H9 (cell line): ENCODE measurements around the gene TMC1. TPM values are rescaled to one million over a fixed set of nuclear protein-coding genes. Genes with fewer than 3 reads are reported as not detected.

Source experiments
- DNase-seq: peaks from one replicate; pipeline ENCODE4 v3.0.0-alpha.2; 2017
- H2AFZ ChIP-seq: one replicate; pipeline ENCODE4 v1.6.1; 2013; ENCODE audit warnings: mild to moderate bottlenecking, low read length, control low read depth, moderate library complexity
- H2AK5ac ChIP-seq: 2 replicates; pipeline ENCODE4 v1.6.1; 2013; ENCODE audit warnings: low read length, control low read depth, mixed read lengths; ENCODE audit not compliant: insufficient read length
- H2BK120ac ChIP-seq: one replicate; pipeline ENCODE4 v1.6.1; 2013; ENCODE audit warnings: low read depth, mild to moderate bottlenecking, low read length, control low read depth, inconsistent platforms; ENCODE audit not compliant: poor library complexity, severe bottlenecking
- H2BK12ac ChIP-seq: 2 replicates; pipeline ENCODE4 v1.6.1; 2013; ENCODE audit warnings: low read length, control low read depth, mixed read lengths, low read depth; ENCODE audit not compliant: insufficient read length
- H2BK15ac ChIP-seq: 2 replicates; pipeline ENCODE4 v1.6.1; 2013; ENCODE audit warnings: low read depth, low read length, control low read depth
- H2BK20ac ChIP-seq: one replicate; pipeline ENCODE4 v1.6.1; 2013; ENCODE audit warnings: low read depth, mild to moderate bottlenecking, low read length, control low read depth, inconsistent platforms; ENCODE audit not compliant: poor library complexity, severe bottlenecking
- H2BK5ac ChIP-seq: 2 replicates; pipeline ENCODE4 v1.6.1; 2013; ENCODE audit warnings: low read length, control low read depth, mixed read lengths; ENCODE audit not compliant: insufficient read length
- H3K14ac ChIP-seq: 2 replicates; pipeline ENCODE4 v1.6.1; 2013; ENCODE audit warnings: low read length, control low read depth; ENCODE audit not compliant: insufficient read depth
- H3K18ac ChIP-seq: 2 replicates; pipeline ENCODE4 v1.6.1; 2013; ENCODE audit warnings: low read depth, mild to moderate bottlenecking, mixed read lengths, low read length, control low read depth; ENCODE audit not compliant: insufficient read length
- H3K23ac ChIP-seq: 2 replicates; pipeline ENCODE4 v1.6.1; 2013; ENCODE audit warnings: low read length, control low read depth, mixed read lengths, low read depth; ENCODE audit not compliant: insufficient read length
- H3K23me2 ChIP-seq: 2 replicates; pipeline ENCODE4 v1.6.1; 2013; ENCODE audit warnings: low read depth, mild to moderate bottlenecking, mixed read lengths, low read length, control low read depth; ENCODE audit not compliant: insufficient read length, poor library complexity, severe bottlenecking
- H3K27ac ChIP-seq: 2 replicates; pipeline ENCODE4 v1.5.1; 2013; ENCODE audit warnings: low read length, control low read depth, mixed read lengths, low read depth; ENCODE audit not compliant: insufficient read length
- H3K27me3 ChIP-seq: 2 replicates; pipeline ENCODE4 v1.6.1; 2013; ENCODE audit warnings: low read length, control low read depth, inconsistent platforms; ENCODE audit not compliant: insufficient read depth
- H3K4ac ChIP-seq: 2 replicates; pipeline ENCODE4 v1.6.1; 2013; ENCODE audit warnings: low read depth, mild to moderate bottlenecking, control low read depth, inconsistent platforms, low read length, moderate library complexity
- H3K4me1 ChIP-seq: 2 replicates; pipeline ENCODE4 v1.6.1; 2013; ENCODE audit warnings: low read length, control low read depth, inconsistent platforms; ENCODE audit not compliant: insufficient read depth
- H3K4me2 ChIP-seq: 2 replicates; pipeline ENCODE4 v1.6.1; 2013; ENCODE audit warnings: low read length, control low read depth, mixed read lengths; ENCODE audit not compliant: insufficient read length, insufficient read depth
- H3K56ac ChIP-seq: 2 replicates; pipeline ENCODE4 v1.6.1; 2013; ENCODE audit warnings: low read depth, mild to moderate bottlenecking, mixed read lengths, low read length, control low read depth; ENCODE audit not compliant: insufficient read length
- H3K79me1 ChIP-seq: 2 replicates; pipeline ENCODE4 v1.6.1; 2013; ENCODE audit warnings: low read depth, mild to moderate bottlenecking, moderate library complexity, low read length, control low read depth, inconsistent platforms; ENCODE audit not compliant: insufficient read depth, poor library complexity, severe bottlenecking
- H3K79me2 ChIP-seq: 2 replicates; pipeline ENCODE4 v1.6.1; 2013; ENCODE audit warnings: low read length, control low read depth, inconsistent platforms; ENCODE audit not compliant: insufficient read depth
- H3K9ac ChIP-seq: 2 replicates; pipeline ENCODE4 v1.6.1; 2013; ENCODE audit warnings: low read length, control low read depth, mixed read lengths; ENCODE audit not compliant: insufficient read length; ENCODE audit errors: extremely low read depth
- H3K9me3 ChIP-seq: one replicate; pipeline ENCODE4 v1.6.1; 2013; ENCODE audit warnings: low read depth, low read length, inconsistent platforms; ENCODE audit not compliant: control insufficient read depth
- H3T11ph ChIP-seq: one replicate; pipeline ENCODE4 v1.6.1; 2013; ENCODE audit warnings: mild to moderate bottlenecking, low read length, control low read depth, inconsistent platforms
- H4K20me1 ChIP-seq: one replicate; pipeline ENCODE4 v1.6.1; 2013; ENCODE audit not compliant: control insufficient read depth, insufficient read length, insufficient read depth
- H4K5ac ChIP-seq: 2 replicates; pipeline ENCODE4 v1.6.1; 2013; ENCODE audit warnings: low read depth, mild to moderate bottlenecking, mixed read lengths, low read length, control low read depth; ENCODE audit not compliant: insufficient read length
- H4K8ac ChIP-seq: replicated peaks from 2 replicates; pipeline ENCODE4 v1.6.1; 2013; ENCODE audit warnings: low read length, control low read depth, mixed read lengths, low read depth; ENCODE audit not compliant: insufficient read length
- H4K91ac ChIP-seq: 2 replicates; pipeline ENCODE4 v1.6.1; 2013; ENCODE audit warnings: low read depth, mild to moderate bottlenecking, moderate library complexity, mixed read lengths, low read length, control low read depth; ENCODE audit not compliant: insufficient read length
- H3K27ac Mint-ChIP-seq, 3 experiments: 2 replicates in 2 of 3; 3 replicates in 1 of 3; pipeline ENCODE4 v1.8.0; 2020 to 2021; ENCODE audit warnings: mixed read lengths in 3 of 3, mild to moderate bottlenecking in 1 of 3, moderate library complexity in 1 of 3
- H3K27me3 Mint-ChIP-seq: 2 replicates; pipeline ENCODE4 v1.8.0; 2021; ENCODE audit warnings: low read depth, mild to moderate bottlenecking, moderate library complexity, mixed read lengths
- H3K36me3 Mint-ChIP-seq, 3 experiments: 2 replicates in 2 of 3; 3 replicates in 1 of 3; pipeline ENCODE4 v1.8.0; 2020 to 2021; ENCODE audit warnings: low read depth in 3 of 3, mixed read lengths in 3 of 3; ENCODE audit not compliant: insufficient read depth in 1 of 3
- H3K4me1 Mint-ChIP-seq, 2 experiments: 2 replicates each; pipeline ENCODE4 v1.8.0; 2020; ENCODE audit warnings: mixed read lengths in 2 of 2
- H3K4me3 Mint-ChIP-seq, 2 experiments: 2 replicates in 1 of 2; 3 replicates in 1 of 2; pipeline ENCODE4 v1.8.0; 2020 to 2021; ENCODE audit warnings: mild to moderate bottlenecking in 2 of 2, mixed read lengths in 2 of 2, moderate library complexity in 1 of 2
- H3K9me3 Mint-ChIP-seq, 2 experiments: 2 replicates in 1 of 2; 3 replicates in 1 of 2; pipeline ENCODE4 v1.8.0; 2020; ENCODE audit warnings: mild to moderate bottlenecking in 2 of 2, mixed read lengths in 2 of 2, moderate library complexity in 1 of 2
- WGBS: extraction: QIAGEN DNeasy Blood & Tissue Kit; methylation state at CpG from one replicate; pipeline ENCODE4 v1.1.7; 2013; ENCODE audit warnings: missing lambda C conversion rate, low lambda C conversion rate, mixed read lengths; ENCODE audit not compliant: insufficient read length; ENCODE audit errors: extremely low coverage; 5-methylcytosine and 5-hydroxymethylcytosine counted together
- total RNA-seq: library from RNA; stranded (reverse); gene quantifications from 2 replicates; pipeline ENCODE4 v1.2.1, GENCODE V29; 2021
- TF ChIP-seq, protein P1 (sequence below): fragments of 200-600 bp; sonication (generic); conservative IDR thresholded peaks from 3 replicates; pipeline ENCODE4 v1.8.0; 2021; ENCODE audit warnings: antibody characterized with exemption, mild to moderate bottlenecking

Gene TMC1
- total RNA-seq, 1 experiment from 2014 or later = 2.4 TPM

DNA sequence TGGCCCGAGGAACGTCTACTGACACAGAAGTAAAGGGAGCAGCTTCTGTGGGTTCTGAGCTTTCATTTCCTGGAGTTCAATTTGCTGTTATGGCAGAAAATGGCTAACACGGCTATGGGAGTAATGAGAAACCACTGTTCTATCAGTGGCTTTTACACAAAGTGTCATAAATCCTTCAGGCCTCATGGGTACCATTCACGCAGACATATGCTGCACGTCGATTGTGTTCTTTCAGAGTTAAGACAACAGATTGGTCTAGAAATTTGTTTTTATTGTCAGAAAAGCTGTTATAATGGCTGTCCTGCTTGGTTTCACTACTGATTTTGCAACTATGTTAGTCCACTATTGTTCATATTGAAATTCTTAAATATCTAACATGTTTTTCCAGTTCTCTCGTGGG lies 296.0 kb downstream of the TMC1 start:
- Histone ChIP-seq H4K91ac (no peak overlapping the region), H3K9ac (no peak overlapping the region), H3K14ac (no peak overlapping the region), H4K5ac (no peak overlapping the region), H2BK15ac (no peak overlapping the region), H3K18ac (no peak overlapping the region), H2BK20ac (no peak overlapping the region), H3K23me2 (no peaks in the 10 kb centered on the region), H4K8ac (no peak overlapping the region), H3K4me1 (no peaks in the 10 kb centered on the region), H3K4ac (no peak overlapping the region), H2AFZ (no peak overlapping the region), H3K9me3 (no peaks in the 10 kb centered on the region), H3K56ac (no peak overlapping the region), H3K79me2 (no peaks in the 10 kb centered on the region), H2AK5ac (no peak overlapping the region), H3T11ph (no peak overlapping the region), H4K20me1 (no peaks in the 10 kb centered on the region), H2BK5ac (no peak overlapping the region), H2BK120ac (no peak overlapping the region), H3K23ac (no peak overlapping the region), H3K4me2 (no peak overlapping the region), H3K27me3 (no peaks in the 10 kb centered on the region), H2BK12ac (no peak overlapping the region), H3K27ac (no peak overlapping the region), H3K79me1 (no peaks in the 10 kb centered on the region)
- no peaks in the 10 kb centered on the region for H3K36me3 Mint-ChIP-seq
- DNase-seq = no peak
- no peaks in the 10 kb centered on the region for H3K27me3 Mint-ChIP-seq
- WGBS = no CpG with 5 or more reads among the region's 7 CpGs
- peaks cover 4 to 5% of the 10 kb centered on the region in 2 experiments for H3K4me1 Mint-ChIP-seq
- H3K9me3 Mint-ChIP-seq = no peaks in the 10 kb centered on the region
- H3K27ac Mint-ChIP-seq = no peak overlapping the region
- no peak overlapping the region for H3K4me3 Mint-ChIP-seq
- TF ChIP-seq, protein P1, sequence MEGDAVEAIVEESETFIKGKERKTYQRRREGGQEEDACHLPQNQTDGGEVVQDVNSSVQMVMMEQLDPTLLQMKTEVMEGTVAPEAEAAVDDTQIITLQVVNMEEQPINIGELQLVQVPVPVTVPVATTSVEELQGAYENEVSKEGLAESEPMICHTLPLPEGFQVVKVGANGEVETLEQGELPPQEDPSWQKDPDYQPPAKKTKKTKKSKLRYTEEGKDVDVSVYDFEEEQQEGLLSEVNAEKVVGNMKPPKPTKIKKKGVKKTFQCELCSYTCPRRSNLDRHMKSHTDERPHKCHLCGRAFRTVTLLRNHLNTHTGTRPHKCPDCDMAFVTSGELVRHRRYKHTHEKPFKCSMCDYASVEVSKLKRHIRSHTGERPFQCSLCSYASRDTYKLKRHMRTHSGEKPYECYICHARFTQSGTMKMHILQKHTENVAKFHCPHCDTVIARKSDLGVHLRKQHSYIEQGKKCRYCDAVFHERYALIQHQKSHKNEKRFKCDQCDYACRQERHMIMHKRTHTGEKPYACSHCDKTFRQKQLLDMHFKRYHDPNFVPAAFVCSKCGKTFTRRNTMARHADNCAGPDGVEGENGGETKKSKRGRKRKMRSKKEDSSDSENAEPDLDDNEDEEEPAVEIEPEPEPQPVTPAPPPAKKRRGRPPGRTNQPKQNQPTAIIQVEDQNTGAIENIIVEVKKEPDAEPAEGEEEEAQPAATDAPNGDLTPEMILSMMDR = no peak
